Mesenchymal stem cell (in vitro differentiated cells and primary cell): ENCODE data around the gene LCP1.

ENCODE experiments used
- DNase-seq: peaks from one replicate; pipeline ENCODE4 v3.0.0-alpha.2; 2013
- H2AFZ ChIP-seq: one replicate; pipeline ENCODE4 v1.6.1; 2013; ENCODE audit warnings: low read depth, mild to moderate bottlenecking, control low read depth, inconsistent platforms, low read length, moderate library complexity
- H2AK5ac ChIP-seq: 2 replicates; pipeline ENCODE4 v1.6.1; 2013; ENCODE audit warnings: low read length, moderate library complexity, mild to moderate bottlenecking, inconsistent platforms; ENCODE audit not compliant: severe bottlenecking
- H2BK120ac ChIP-seq: one replicate; pipeline ENCODE4 v1.6.1; 2013; ENCODE audit warnings: low read depth, mild to moderate bottlenecking, inconsistent platforms, low read length, moderate library complexity
- H2BK12ac ChIP-seq, 2 experiments: one replicate each; pipeline ENCODE4 v1.6.1; 2013; ENCODE audit warnings: inconsistent platforms in 2 of 2, low read length in 2 of 2, mild to moderate bottlenecking in 2 of 2, moderate library complexity in 2 of 2, control low read depth in 1 of 2
- H2BK15ac ChIP-seq: one replicate; pipeline ENCODE4 v1.6.1; 2013; ENCODE audit warnings: mild to moderate bottlenecking, low read depth, inconsistent platforms; ENCODE audit not compliant: poor library complexity, severe bottlenecking
- H2BK5ac ChIP-seq: 2 replicates; pipeline ENCODE4 v1.6.1; 2013; ENCODE audit warnings: low read depth, mild to moderate bottlenecking, low read length, control low read depth, inconsistent platforms; ENCODE audit not compliant: poor library complexity, severe bottlenecking
- H3K14ac ChIP-seq, 2 experiments: one replicate each; pipeline ENCODE4 v1.6.1; 2013; ENCODE audit warnings: inconsistent platforms in 2 of 2, low read length in 2 of 2, control low read depth in 1 of 2, mild to moderate bottlenecking in 1 of 2, moderate library complexity in 1 of 2
- H3K18ac ChIP-seq, 2 experiments: one replicate each; pipeline ENCODE4 v1.6.1; 2013; ENCODE audit warnings: inconsistent platforms in 2 of 2, low read length in 2 of 2, control low read depth in 1 of 2, low read depth in 1 of 2, mild to moderate bottlenecking in 1 of 2
- H3K23ac ChIP-seq, 2 experiments: one replicate each; pipeline ENCODE4 v1.6.1; 2013; ENCODE audit warnings: inconsistent platforms in 2 of 2, low read length in 2 of 2, mild to moderate bottlenecking in 2 of 2, moderate library complexity in 2 of 2, control low read depth in 1 of 2
- H3K27ac ChIP-seq: 2 replicates; pipeline ENCODE4 v1.5.1; 2013; ENCODE audit warnings: mild to moderate bottlenecking, moderate library complexity, low read length, control low read depth, inconsistent platforms; ENCODE audit not compliant: poor library complexity, severe bottlenecking
- H3K27me3 ChIP-seq, 2 experiments: 2 replicates each; pipeline versions ENCODE4 v1.6.1 to v1.7.0; 2013; ENCODE audit warnings: low read length in 2 of 2, mild to moderate bottlenecking in 2 of 2, moderate library complexity in 2 of 2, control low read depth in 1 of 2, inconsistent platforms in 1 of 2; ENCODE audit not compliant: control insufficient read depth in 1 of 2, insufficient read depth in 1 of 2
- H3K36me3 ChIP-seq, 2 experiments: 2 replicates each; pipeline versions ENCODE4 v1.6.1 to v1.7.0; 2013; ENCODE audit warnings: low read length in 2 of 2, control low read depth in 1 of 2, inconsistent platforms in 1 of 2, low read depth in 1 of 2, mild to moderate bottlenecking in 1 of 2; ENCODE audit not compliant: insufficient read depth in 2 of 2, control insufficient read depth in 1 of 2
- H3K4ac ChIP-seq, 2 experiments: one replicate each; pipeline ENCODE4 v1.6.1; 2013; ENCODE audit warnings: inconsistent platforms in 2 of 2, low read length in 2 of 2, mild to moderate bottlenecking in 2 of 2, moderate library complexity in 2 of 2, control low read depth in 1 of 2, low read depth in 1 of 2
- H3K4me1 ChIP-seq: 2 replicates; pipeline ENCODE4 v1.6.1; 2013; ENCODE audit warnings: low read depth, low read length, control low read depth; ENCODE audit not compliant: control insufficient read depth, insufficient read depth
- H3K4me2 ChIP-seq: 2 replicates; pipeline ENCODE4 v1.6.1; 2013; ENCODE audit warnings: low read length, mild to moderate bottlenecking, inconsistent platforms; ENCODE audit not compliant: poor library complexity, severe bottlenecking
- H3K4me3 ChIP-seq, 2 experiments: 2 replicates each; pipeline versions ENCODE4 v1.5.1 to v1.7.0; 2013; ENCODE audit warnings: low read length in 2 of 2, mild to moderate bottlenecking in 2 of 2, control low read depth in 1 of 2, low read depth in 1 of 2; ENCODE audit not compliant: insufficient read depth in 1 of 2
- H3K79me1 ChIP-seq: replicated peaks from 2 replicates; pipeline ENCODE4 v1.6.1; 2013; ENCODE audit warnings: mild to moderate bottlenecking, control low read depth, low read length, inconsistent platforms; ENCODE audit not compliant: poor library complexity, severe bottlenecking
- H3K9ac ChIP-seq: 2 replicates; pipeline ENCODE4 v1.7.0; 2013; ENCODE audit warnings: mild to moderate bottlenecking, low read length, moderate library complexity
- H3K9me3 ChIP-seq: 2 replicates; pipeline ENCODE4 v1.7.0; 2013; ENCODE audit warnings: mild to moderate bottlenecking, low read length; ENCODE audit not compliant: control insufficient read depth
- H4K8ac ChIP-seq: one replicate; pipeline ENCODE4 v1.6.1; 2013; ENCODE audit warnings: inconsistent platforms, mild to moderate bottlenecking, low read length, moderate library complexity
- H4K91ac ChIP-seq: one replicate; pipeline ENCODE4 v1.6.1; 2013; ENCODE audit warnings: mild to moderate bottlenecking, low read length, inconsistent platforms
- WGBS: methylation state at CpG from one replicate; pipeline ENCODE4 v1.1.7; 2013; ENCODE audit warnings: mixed read lengths; 5-methylcytosine and 5-hydroxymethylcytosine counted together

The LCP1 gene

GRCh38 chr13:46207828-46208227, 25.9 kb upstream of the LCP1 start:
- Histone ChIP-seq H2BK5ac (no peak overlapping the region), H3K27ac (no peak overlapping the region), H3K27me3 (no peaks in the 10 kb centered on the region), H3K4me1 (peaks cover 3% of the 10 kb centered on the region), H4K8ac (no peak overlapping the region), H3K4me3 (no peak overlapping the region), H2AK5ac (no peak overlapping the region), H3K79me1 (no peaks in the 10 kb centered on the region), H2BK120ac (no peak overlapping the region), H2BK12ac (no peak overlapping the region), H3K4ac (no peak overlapping the region), H3K36me3 (no peaks in the 10 kb centered on the region), H3K9ac (no peak overlapping the region), H3K9me3 (no peaks in the 10 kb centered on the region), H4K91ac (no peak overlapping the region), H3K4me2 (no peak overlapping the region), H2AFZ (no peak overlapping the region), H3K23ac (no peak overlapping the region), H2BK15ac (no peak overlapping the region), H3K14ac (no peak overlapping the region), H3K18ac (no peak overlapping the region)
- DNase-seq: no peak
- WGBS: 89% methylated on average over 7 of the region's 7 CpGs

GRCh38 chr13:46206143-46206542, 24.2 kb upstream of the LCP1 start:
- Histone ChIP-seq H2BK12ac (no peak overlapping the region), H3K27me3 (no peaks in the 10 kb centered on the region), H2BK120ac (no peak overlapping the region), H3K4me2 (no peak overlapping the region), H3K9ac (no peak overlapping the region), H3K4me1 (no peaks in the 10 kb centered on the region), H2AFZ (no peak overlapping the region), H2AK5ac (no peak overlapping the region), H3K79me1 (no peaks in the 10 kb centered on the region), H3K27ac (no peak overlapping the region), H2BK15ac (no peak overlapping the region), H3K14ac (no peak overlapping the region), H3K36me3 (no peaks in the 10 kb centered on the region), H4K91ac (no peak overlapping the region), H3K4me3 (no peak overlapping the region), H3K4ac (no peak overlapping the region), H3K18ac (no peak overlapping the region), H3K9me3 (no peaks in the 10 kb centered on the region), H4K8ac (no peak overlapping the region), H2BK5ac (no peak overlapping the region), H3K23ac (no peak overlapping the region)
- WGBS: 96% methylated on average over 1 of the region's 1 CpG
- no peak for DNase-seq

GRCh38 chr13:46202966-46203365, 21.0 kb upstream of the LCP1 start:
- Histone ChIP-seq H2BK120ac (no peak overlapping the region), H3K23ac (no peak overlapping the region), H2AK5ac (no peak overlapping the region), H3K27me3 (no peaks in the 10 kb centered on the region), H3K9ac (no peak overlapping the region), H2AFZ (no peak overlapping the region), H3K4me3 (no peak overlapping the region), H3K27ac (no peak overlapping the region), H2BK12ac (no peak overlapping the region), H3K4ac (no peak overlapping the region), H2BK15ac (no peak overlapping the region), H3K36me3 (no peaks in the 10 kb centered on the region), H3K79me1 (no peaks in the 10 kb centered on the region), H3K4me1 (no peaks in the 10 kb centered on the region), H4K91ac (no peak overlapping the region), H3K18ac (no peak overlapping the region), H3K4me2 (no peak overlapping the region), H3K14ac (no peak overlapping the region), H4K8ac (no peak overlapping the region), H3K9me3 (no peaks in the 10 kb centered on the region), H2BK5ac (no peak overlapping the region)
- 96% methylated on average over 5 of the region's 5 CpGs for WGBS
- no peak for DNase-seq

- Histone ChIP-seq H2BK12ac (no peak overlapping the region), H3K27ac (no peak overlapping the region), H4K91ac (no peak overlapping the region), H3K9me3 (no peaks in the 10 kb centered on the region), H2BK120ac (no peak overlapping the region), H2AK5ac (no peak overlapping the region), H3K4me1 (peaks cover under 1% of the 10 kb centered on the region), H3K14ac (no peak overlapping the region), H3K4me2 (no peak overlapping the region), H3K4ac (no peak overlapping the region), H3K9ac (no peak overlapping the region), H3K27me3 (no peaks in the 10 kb centered on the region), H3K4me3 (no peak overlapping the region), H2AFZ (no peak overlapping the region), H4K8ac (no peak overlapping the region), H3K23ac (no peak overlapping the region), H3K18ac (no peak overlapping the region), H2BK15ac (no peak overlapping the region), H3K79me1 (no peaks in the 10 kb centered on the region), H2BK5ac (no peak overlapping the region), H3K36me3 (no peaks in the 10 kb centered on the region)
- WGBS: no CpG with 5 or more reads among the region's 3 CpGs
- no peak for DNase-seq
Measured at GRCh38 chr13:46202188-46202795, 20.3 kb upstream of the LCP1 start.
